HG03442 (cell line): ENCODE results near the gene DDX3Y.

Experiments
- ATAC-seq: cut with Tn5 transposase; IDR thresholded peaks from one replicate; pipeline ENCODE4 v1.9.1; 2021; ENCODE audit warnings: mild to moderate bottlenecking, moderate library complexity; ENCODE audit not compliant: unreplicated experiment

DDX3Y gene

DNA sequence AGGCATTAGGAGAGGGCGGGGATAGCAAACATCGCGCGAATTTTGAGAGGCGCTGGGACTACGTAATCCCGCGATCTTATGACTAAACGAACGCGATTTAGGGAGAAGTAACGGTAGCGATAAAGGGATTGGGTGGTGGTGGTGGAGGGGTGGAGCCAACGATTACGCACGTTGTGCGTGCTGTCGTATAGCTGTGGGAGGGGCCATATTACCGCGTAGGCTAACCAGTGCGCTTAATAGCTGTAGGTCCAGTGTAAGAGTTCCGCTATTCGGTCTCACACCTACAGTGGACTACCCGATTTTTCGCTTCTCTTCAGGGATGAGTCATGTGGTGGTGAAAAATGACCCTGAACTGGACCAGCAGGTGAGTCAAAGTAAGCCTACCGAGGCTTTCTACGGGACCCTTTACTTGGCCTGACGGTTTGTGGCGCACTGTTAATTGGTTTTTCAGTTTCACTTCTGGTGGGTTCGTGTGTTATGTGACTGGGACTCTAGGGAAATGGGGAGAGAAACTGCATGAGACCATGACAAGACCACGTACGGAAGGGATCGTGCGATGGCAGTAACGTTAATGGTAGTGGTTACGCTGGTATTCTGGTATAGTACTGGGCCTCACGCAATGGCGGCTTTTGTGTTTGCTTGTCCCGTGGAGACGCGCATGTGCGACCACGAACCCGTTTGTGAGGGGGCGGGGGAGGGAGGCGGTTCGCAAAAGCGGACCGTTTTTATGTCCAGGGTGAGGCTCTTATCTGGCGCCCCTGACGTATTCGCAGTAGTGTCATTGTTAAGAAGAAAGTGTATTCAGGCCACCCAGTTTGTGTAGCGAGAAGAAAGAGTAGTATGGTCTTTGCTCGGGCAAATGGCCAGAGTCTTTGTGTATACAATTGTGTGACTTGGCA is at the start of gene DDX3Y:
TSS of gene DDX3Y (plus strand) at position 251 of the 899 bp plus-strand sequence. CDS start at position 320, 69 bp downstream.
- peak; percentile 89 for ATAC-seq

DNA sequence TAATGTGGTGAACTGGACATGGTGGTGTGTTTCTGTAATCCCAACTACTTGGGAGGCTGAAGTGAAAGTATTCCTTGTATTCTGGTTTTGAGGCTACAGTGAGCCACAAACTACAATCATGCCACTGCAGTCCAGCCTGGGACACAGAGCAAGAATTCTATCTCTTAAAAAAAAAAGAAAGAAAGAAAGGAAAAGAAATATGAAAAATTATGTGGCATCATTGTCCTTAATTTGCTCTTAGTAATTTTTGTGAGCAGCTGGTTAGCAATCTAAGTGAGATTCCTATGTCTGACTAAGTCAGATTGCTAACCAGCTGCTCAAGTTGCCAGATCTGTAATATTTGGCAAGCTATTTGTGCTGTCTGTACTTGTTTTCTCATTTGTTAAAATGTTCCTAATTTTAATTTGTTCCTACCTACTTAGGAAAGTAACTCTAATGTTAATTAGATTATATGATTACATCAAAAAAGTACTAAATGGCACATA is 48.8 kb upstream of the DDX3Y start:
- no peak for ATAC-seq

GRCh38 chrY:12867960-12868359 is 36.7 kb upstream of the DDX3Y start:
- ATAC-seq = no peak

- no peak for ATAC-seq
Measured at GRCh38 chrY:12896973-12897372, 7.7 kb upstream of the DDX3Y start.

GRCh38 chrY:12898604-12899003 is 6.1 kb upstream of the DDX3Y start:
- ATAC-seq = no peak

DNA sequence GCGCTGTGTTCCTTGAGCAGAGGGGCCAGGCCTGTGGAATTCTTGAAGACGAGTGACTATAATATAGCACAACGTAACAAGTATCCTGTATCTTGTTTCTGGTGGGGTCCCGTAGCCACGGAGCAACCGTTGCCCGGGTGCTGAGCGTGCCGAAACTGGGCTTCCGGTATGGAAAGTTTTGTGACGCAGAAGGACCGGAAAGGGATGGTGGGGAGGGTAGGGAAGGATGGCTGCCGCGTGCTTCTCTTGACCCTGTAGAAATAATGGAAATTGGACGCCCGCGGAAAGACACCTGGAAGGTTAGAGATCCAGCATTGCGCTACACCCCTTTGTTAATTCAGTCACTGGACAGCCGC is 827 bp downstream of the DDX3Y start:
- ATAC-seq = peak; percentile 39

DNA sequence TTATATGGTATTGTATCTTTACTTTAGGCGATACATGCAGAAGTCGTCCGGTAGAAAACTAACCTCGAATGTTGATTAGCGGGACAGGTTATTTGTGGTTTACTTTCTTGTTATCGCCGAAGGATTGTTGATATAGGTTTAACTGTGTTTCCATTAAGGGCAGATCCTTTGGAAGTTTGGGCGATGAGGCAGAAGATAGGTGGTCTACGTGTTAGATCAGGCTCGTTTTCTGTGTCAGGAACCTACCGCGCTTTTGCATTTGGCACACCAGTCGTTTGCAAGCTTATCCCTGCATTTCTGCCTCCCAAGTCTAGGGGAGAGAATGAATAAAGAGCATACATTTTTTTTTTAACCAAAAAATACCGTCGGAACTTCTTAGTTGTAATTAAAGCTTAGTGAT is 1.2 kb downstream of the DDX3Y start:
- ATAC-seq = no peak

DNA sequence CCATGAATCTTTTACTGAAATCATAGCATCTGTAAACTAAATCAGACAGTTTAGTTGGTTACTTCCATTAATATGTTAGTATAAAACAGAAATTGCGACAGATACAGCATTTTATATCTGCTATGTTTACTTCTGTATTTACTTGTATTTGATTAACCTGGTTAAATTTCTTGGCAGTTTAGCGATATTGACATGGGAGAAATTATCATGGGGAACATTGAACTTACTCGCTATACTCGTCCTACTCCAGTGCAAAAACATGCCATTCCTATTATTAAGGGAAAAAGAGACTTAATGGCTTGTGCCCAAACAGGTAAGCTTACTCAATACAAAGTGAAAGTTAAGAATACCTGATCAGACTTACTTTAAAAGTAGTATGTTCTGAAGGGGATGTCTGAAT is 8.9 kb downstream of the DDX3Y start:
- no peak for ATAC-seq

GRCh38 chrY:12928043-12928442 is 23.4 kb downstream of the DDX3Y start:
- ATAC-seq = no peak

DNA sequence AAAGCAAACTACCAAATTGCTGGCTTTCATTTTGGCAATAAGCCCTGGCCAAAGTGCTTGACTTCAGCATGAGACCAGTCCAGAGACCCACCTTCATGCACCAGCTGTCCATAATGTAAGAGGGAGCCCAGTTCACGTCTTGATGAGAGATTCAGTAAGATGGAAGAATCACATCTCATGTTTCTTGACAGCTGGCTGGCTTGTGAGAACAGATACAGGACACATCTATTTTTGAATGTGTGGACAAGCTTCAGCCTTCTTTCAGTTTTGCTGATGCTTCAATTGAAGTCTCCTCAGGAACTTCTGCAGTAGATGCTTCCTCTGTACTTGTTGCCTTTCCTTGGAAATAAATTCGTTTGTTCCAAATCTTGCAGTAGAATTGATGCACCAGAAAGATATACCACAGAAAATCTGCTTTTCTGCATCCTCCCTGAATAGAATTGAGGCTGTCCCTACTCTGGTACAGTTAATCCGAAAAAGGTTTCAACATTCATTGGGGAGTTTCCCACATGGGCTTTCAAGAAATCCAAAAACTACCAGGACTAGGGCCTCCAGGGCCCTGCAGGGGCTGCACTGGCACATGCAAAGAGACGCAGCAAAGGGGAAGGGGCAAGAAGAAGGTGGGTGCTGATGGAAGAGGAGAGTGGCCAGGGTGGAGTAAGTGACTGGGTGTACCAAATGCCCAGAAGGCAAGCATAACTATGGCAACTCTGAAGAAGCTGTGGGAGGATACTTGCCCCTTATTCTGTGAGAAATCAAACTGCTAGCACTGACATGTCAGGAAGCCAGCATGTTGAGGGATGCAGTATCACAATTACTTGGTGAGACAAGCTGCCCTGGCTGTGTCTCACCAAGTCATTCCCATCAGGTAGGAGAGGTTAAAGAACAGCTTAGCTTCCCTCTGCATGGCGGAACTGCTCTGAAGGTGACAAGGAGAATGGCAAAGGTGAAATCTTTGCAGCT is 37.3 kb downstream of the DDX3Y start:
- peak; percentile 49 for ATAC-seq
